ENCODE measurements around the gene RAD23A.
A peak's percentile ranks its signal among the peaks of the same experiment; 100 is the strongest.

Gene RAD23A

DNA sequence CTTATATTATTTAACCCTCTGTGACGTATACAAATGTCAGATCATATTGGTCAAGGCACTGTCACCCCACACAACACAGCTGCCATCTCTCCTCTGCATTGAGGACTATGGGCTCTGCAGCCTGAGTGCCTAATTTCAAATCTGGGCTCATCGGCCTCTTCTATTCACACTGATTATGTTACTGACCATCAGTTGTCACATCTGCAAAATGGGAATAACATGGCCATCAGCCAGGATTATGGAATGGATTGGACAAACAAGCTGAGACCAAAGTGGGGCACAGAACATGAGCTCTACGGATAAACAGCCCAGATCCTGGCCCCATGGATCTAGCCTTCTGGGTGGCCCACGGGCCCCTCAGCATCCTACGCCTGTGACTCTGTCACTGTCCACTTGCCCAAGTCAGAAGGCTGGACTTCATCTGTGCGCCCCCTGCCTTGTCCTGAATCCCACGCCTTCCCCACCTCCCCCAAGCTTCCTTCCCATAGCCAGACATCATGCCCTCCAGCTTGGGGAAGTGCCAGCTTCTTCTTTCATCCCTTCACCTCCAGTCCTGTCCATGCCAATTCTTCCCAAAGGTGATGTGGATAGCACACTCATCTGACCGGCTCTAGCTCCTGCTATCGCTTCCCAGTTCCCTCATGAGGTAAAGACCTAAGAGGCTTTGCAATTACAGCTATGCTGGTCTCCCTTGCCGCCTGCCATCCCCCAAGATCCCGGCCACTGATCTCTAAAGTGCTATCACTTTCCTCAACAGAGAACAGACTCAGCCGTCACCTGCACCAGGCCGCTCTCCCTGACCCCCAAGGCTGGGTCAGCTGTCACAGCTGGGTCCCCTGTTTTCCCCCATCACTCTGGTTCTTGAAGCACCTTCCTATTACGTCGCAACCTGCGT lies 13.0 kb upstream of the RAD23A start:
- TF ChIP-seq, protein P1, sequence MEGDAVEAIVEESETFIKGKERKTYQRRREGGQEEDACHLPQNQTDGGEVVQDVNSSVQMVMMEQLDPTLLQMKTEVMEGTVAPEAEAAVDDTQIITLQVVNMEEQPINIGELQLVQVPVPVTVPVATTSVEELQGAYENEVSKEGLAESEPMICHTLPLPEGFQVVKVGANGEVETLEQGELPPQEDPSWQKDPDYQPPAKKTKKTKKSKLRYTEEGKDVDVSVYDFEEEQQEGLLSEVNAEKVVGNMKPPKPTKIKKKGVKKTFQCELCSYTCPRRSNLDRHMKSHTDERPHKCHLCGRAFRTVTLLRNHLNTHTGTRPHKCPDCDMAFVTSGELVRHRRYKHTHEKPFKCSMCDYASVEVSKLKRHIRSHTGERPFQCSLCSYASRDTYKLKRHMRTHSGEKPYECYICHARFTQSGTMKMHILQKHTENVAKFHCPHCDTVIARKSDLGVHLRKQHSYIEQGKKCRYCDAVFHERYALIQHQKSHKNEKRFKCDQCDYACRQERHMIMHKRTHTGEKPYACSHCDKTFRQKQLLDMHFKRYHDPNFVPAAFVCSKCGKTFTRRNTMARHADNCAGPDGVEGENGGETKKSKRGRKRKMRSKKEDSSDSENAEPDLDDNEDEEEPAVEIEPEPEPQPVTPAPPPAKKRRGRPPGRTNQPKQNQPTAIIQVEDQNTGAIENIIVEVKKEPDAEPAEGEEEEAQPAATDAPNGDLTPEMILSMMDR (IDR thresholded peaks at IDR 0.05; ENCODE audit: low read depth, low read length, missing control alignments) = no peak
- no peak for DNase-seq (ENCODE audit: low read depth)
- H3K4me3 ChIP-seq (ENCODE audit: low read depth, low read length) = peak overlapping the region; percentile 83

DNA sequence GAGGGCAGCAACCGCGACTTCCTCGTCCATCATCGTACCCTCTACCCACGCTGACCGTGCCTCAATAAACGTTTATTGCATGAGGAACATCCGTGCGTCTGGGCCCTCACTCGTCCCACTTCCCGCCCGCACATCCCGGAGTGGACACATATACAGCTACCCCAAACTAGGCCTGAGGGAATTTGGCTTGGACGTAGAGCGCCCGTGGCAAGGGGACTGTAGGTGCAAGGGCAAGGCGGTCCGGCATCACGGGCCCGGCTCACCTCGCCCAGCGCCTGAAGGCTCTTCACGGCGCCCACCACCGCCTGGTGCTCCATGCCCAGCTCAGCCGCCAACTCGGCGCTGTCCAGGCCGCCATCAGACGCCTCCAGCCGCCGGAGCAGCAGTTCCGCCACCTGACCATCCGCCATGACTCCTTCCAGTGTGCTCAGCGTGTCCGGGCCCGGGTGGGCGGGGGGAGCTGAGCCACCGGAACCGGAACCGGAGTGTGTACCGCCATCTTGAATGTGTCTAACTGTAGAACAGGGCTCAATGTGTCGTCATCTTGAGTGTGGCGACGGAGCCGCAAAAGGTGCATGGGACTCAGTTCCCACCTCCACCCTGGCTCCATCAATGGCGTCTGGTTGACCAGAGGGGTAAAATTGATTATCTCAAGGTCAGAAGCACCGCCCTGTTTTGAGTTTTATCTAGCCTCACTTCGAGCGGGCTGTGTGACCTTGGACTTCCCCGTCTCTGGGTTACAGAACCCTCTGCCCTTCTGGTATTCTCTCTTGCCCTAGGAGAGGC lies 12.2 kb upstream of the RAD23A start, which contains the start of gene FARSA:
Gene FARSA, minus strand, starts transcription at position 425 of the 786 bp plus-strand sequence. Its CDS starts 15 bp downstream, at position 410.
- TF ChIP-seq, protein P1 (IDR thresholded peaks at IDR 0.05; ENCODE audit: low read depth, low read length, missing control alignments) = no peak
- DNase-seq (ENCODE audit: low read depth) = peak; percentile 86
- peak within 1 kb of the TSS; percentile 83 for H3K4me3 ChIP-seq (ENCODE audit: low read depth, low read length)

DNA sequence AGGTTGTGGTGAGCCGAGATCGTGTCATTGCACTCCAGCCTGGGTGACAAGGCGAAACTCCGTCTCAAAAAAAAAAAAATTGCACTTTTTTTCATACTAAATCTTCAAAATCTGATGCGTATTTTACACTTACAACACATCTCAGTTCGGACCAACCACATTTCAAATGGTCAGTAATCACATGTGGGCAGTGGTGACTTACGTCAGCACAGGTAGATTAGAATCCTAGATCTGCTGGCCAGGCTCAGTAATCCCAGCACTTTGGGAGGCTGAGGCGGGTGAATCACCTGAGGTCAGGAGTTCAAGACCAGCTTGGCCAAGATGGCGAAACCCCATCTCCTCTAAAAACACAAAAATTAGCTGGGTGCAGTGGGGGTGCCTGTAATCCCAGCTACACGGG lies 10.6 kb upstream of the RAD23A start:
- no peak overlapping the region for H3K4me3 ChIP-seq (ENCODE audit: low read depth, low read length)
- no peak for DNase-seq (ENCODE audit: low read depth)
- TF ChIP-seq, protein P1 (IDR thresholded peaks at IDR 0.05; ENCODE audit: low read depth, low read length, missing control alignments) = no peak

DNA sequence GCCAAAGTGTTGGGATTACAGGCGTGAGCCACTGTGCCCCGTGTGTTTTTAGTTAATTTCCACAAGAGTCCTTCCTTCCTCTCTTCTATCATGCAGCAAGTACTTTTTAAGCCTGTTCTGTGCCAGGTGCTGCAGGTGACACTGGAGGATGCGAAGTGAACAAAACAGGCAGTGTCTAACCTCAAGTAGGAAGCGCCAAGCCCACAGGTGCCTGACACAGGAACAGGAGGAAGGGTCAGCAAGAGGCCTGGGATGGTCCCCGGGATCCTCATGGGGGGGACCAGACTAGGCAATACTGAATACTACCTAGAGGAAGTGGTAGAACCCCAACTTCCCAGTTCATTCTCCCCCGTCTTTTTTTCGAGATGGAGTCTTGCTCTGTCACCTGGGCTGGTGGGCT lies 9.1 kb upstream of the RAD23A start:
- H3K4me3 ChIP-seq (ENCODE audit: low read depth, low read length) = no peak overlapping the region
- DNase-seq (ENCODE audit: low read depth) = no peak
- TF ChIP-seq, protein P1 (IDR thresholded peaks at IDR 0.05; ENCODE audit: low read depth, low read length, missing control alignments) = no peak

DNA sequence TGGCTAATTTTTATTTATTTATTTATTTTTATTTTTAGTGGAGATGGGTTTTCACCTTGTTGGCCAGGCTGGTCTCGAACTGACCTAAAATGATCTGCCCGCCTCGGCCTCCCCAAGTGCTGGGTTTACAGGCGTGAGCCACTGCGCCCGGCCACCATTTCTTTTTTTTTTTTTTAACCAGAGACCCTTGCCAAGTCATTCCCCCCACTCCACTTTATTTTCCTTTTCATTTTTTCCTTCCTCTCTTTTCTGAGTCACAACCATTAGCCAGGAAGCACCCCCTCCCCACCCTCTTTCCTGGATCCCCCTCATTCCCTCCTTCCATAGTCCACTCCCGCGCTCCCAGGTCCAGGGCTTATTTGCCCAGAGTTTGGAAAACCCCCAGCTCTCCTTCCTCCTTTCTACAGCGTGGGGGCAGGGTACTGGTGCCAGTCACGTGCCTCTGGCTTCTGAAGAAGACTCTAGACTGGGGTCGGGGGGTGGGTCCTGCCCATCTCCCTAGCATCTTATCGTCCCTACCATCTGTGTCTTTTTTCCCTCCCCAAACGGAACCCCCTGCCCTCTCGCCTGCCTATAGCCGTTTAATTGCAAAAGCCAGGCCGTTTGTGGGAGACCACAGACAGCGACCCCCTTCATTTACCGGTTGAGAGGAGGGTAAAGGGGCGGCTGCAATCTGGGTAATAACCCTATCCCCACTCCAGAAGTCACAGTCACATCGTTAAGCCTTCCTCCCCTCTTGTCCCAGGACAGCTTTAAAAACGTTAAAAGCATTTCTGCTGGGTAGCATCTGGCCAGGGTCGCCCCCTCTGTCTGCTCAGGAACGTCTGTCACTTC lies 8.4 kb upstream of the RAD23A start:
- TF ChIP-seq, protein P1 (IDR thresholded peaks at IDR 0.05; ENCODE audit: low read depth, low read length, missing control alignments) = no peak
- no peak for DNase-seq (ENCODE audit: low read depth)

More for the DNA sequence above, 8.4 kb upstream of the RAD23A start:
- H3K4me3 ChIP-seq (ENCODE audit: low read depth, low read length) = peak overlapping the region; percentile 81
